HG03095 (cell line): ENCODE results near the gene TEX13D.

Experiments
- ATAC-seq: cut with Tn5 transposase; IDR thresholded peaks from one replicate; pipeline ENCODE4 v1.9.1; 2021; ENCODE audit warnings: moderate library complexity; ENCODE audit not compliant: unreplicated experiment

The TEX13D gene

DNA sequence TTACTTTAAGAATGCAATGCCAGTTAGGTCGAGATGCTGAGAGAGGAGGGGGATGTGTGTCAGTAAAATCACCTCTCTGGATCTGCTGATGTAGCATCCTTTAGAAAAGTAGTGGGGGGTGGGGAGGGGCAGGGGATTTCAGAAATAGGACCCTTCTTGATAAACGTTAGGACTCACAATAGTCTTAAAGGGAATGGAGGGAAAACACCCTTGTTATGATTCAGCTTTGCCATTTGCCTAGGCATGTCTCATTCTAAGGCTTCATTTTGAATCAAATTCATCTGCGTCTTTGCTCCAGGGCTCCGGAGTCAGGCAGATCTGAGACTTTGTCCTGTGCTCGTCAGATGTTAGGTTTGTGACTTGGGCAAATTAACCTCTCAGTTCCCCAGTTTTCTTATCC, 14.8 kb downstream of the TEX13D start:
- ATAC-seq: no peak

DNA sequence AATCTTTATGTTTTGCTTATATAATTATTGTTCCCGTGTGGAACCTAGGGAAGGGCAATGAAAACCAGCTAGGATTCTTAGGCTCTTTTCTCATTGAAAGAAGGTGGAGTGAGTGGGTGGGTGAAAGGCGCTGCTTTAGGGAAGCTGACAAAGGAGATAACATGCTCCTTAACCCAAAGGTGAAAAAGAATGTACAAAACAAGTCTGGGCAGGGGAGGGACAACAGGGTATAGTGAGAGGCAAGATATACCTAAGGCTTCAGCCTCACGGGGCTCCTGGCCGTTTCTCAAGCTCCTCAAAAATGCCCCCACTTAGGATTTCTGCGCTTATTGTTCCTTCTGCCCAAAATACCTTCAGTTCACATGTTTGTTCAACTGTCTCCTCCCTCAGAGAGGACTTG, 15.7 kb downstream of the TEX13D start:
- ATAC-seq: no peak

GRCh38 chrX:124348885-124349453, 16.5 kb downstream of the TEX13D start:
- ATAC-seq: no peak

DNA sequence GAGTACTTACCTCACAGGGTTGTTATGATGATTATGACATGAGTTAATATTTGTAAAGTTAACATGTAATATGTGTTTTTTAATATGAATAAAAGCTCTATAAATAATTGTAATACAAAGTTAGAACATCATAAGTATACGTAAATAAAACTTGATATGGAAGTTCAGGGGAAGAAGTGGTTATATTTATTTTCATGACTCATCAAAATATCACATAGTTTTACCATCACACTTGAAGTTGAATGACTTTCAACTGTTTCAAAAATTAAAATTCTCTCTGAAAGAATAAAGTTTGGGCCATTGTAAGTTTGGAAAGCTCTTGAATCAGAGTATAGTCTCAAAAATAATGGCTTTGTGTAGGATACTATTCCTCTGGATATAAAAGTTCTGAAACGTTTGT, 22.2 kb downstream of the TEX13D start:
- no peak for ATAC-seq

GRCh38 chrX:124358800-124359383, 26.4 kb downstream of the TEX13D start:
- ATAC-seq: no peak

GRCh38 chrX:124362072-124362471, 29.6 kb downstream of the TEX13D start:
- ATAC-seq: no peak

GRCh38 chrX:124362761-124363160, 30.3 kb downstream of the TEX13D start:
- no peak for ATAC-seq

DNA sequence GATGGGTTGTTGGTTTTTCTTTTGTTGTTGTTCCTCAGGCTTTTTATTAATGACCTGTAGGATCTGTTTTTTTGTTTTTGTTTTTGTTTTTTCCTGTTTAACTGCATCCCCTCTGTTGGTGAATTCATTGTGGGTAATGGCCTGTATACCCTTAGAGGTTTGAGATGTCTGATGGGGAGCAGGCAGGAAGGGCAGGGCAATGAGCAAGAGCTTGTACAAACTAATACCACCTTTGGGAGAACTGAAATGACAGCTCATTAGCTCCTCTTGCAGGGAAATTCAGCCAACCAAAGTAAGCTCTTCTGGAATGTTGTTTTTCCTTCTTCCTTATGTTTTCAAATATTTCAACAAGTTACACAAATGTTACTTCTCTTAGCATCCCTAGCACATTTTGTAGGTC, 37.3 kb downstream of the TEX13D start:
- no peak for ATAC-seq

DNA sequence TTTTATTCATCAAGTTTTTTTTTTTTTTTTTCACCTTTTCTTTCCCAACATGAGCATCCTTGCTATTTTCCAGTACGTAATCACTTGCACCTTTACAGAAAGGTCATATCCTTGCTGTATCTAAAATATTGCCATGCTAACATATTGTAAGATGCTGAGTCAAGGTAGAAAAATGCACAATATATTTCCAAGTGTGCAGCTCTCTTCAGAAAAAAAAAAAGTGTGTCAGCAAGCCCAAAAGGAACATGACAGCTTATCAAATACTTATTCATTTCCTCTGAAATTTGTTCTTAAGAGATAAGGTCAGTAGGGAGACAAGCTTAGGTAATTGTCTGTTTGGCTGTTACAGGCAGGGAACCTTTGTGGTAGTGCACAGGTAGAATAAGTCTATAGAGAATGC, 40.9 kb downstream of the TEX13D start:
- no peak for ATAC-seq

- no peak for ATAC-seq
These were observed 46.2 kb downstream of the TEX13D start for GRCh38 chrX:124378643-124379042.

GRCh38 chrX:124383354-124383753, 50.9 kb downstream of the TEX13D start:
- no peak for ATAC-seq

- ATAC-seq: no peak
These were observed 53.9 kb downstream of the TEX13D start for GRCh38 chrX:124386401-124386800.
